DMS114 treated with DMSO at 0.1 percent for 48 hours (cell line): ENCODE data around the gene MAGEB6.
"Not testable (repeated sequence)": the region's sequence is repeated elsewhere in the genome, so short reads cannot be mapped to it uniquely, and the experiment has no call there.

Experiments
- DNase-seq: peaks from one replicate; lab custom pipeline; 2025; ENCODE audit not compliant: unreplicated experiment; lab: John Stamatoyannopoulos, UW

Gene MAGEB6, protein sequence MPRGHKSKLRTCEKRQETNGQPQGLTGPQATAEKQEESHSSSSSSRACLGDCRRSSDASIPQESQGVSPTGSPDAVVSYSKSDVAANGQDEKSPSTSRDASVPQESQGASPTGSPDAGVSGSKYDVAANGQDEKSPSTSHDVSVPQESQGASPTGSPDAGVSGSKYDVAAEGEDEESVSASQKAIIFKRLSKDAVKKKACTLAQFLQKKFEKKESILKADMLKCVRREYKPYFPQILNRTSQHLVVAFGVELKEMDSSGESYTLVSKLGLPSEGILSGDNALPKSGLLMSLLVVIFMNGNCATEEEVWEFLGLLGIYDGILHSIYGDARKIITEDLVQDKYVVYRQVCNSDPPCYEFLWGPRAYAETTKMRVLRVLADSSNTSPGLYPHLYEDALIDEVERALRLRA

DNA sequence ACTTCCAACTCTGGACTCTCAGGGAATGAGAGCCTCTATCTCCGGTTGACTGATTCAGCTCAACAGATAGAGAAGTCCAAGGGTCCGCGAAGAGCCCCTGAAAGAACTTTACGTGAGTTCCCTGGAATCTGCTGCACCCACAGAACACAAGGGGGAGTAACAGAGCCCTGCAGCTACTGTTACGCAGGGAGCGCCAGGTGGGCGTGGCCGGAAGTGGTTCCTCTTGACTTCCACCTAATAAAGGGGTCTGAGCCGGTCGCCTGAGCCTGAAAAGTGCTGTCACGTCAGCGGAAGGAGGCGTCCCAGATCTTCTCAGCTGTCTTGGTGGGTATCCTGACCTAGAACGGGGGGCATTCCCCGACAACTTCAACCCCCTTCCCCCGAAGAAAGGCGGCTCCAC, at the start of gene MAGEB6:
MAGEB6 (plus strand) TSS at position 237 of the 400 bp plus-strand sequence. CDS start 1,407 bp downstream, outside the sequence.
- DNase-seq = no peak

DNA sequence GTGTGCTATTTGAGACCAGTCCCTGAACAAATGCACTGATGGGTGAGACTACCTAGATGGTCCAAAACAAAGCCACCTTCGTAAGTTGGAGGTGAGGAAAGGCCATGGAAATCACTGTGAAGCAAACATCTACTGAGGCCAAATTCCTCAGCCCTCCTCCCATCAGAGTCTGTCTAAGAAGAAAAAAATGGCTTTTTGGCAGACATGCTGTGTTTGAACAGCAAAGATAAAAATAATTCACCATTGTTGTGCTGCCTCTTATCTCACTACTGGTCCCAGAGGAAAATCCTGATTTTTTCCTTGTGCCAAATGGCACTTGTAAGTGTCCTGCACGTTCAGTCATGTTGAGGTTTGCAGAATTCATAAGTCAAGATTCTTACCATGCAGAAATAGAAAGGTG, 46.2 kb upstream of the MAGEB6 start:
- no peak for DNase-seq

DNA sequence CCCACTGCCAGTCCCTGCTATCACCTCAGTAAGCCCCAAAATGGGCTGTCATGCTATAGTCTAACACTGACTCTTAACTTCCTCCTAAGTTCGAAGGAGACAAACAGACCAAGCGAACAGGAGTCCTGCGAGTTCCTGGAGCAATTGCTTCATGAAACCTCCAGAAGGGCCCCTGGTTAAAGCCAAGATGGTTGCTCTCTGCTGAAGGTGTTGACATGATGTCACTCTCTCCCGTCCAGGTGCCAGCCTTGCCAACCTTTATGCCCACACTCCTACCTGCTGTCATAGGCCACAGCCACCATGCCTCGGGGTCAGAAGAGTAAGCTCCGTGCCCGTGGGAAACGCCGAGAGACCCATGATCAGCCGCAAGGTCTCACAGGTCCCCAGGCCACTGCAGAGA, 31.9 kb upstream of the MAGEB6 start, which contains the start of gene MAGEB6B:
MAGEB6B (plus strand) TSS at position 301 of the 400 bp plus-strand sequence; CDS start at position 301, 0 bp downstream.
- DNase-seq = no peak

DNA sequence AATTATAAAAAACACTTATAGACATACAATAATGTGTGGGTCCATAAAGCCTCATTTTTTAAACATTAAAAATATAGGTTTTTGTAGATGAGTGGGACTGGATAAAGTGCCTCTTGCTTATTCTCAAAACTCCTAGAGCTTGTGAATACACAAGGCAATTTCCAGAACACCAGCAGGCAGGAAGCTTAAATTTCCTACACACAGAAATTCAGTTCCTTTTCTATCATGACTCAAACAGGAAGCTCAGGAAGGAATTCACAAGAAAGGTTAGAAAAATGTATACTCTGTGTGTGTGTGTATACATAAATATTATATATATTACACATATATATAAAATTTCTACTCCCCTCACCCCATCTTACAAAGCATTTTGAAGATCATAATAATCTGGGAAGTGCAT, 11.3 kb downstream of the MAGEB6 start:
- DNase-seq = no peak

DNA sequence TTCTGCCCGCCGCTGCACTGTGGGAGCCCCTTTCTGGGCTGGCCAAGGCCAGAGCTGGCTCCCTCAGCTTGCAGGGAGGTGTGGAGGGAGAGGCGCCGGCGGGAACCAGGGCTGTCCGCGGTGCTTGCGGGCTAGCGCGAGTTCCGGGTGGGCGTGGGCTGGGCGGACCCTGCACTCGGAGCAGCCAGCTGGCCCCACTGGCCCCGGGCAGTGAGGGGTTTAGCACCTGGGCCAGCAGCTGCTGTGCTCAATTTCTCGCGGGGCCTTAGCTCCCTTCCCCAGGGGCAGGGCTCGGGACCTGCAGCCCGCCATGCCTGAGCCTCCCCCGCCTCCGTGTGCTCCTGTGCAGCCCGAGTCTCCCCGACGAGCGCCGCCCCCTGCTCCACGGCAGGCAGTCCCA, 12.5 kb downstream of the MAGEB6 start:
- DNase-seq = not testable (repeated sequence)

DNA sequence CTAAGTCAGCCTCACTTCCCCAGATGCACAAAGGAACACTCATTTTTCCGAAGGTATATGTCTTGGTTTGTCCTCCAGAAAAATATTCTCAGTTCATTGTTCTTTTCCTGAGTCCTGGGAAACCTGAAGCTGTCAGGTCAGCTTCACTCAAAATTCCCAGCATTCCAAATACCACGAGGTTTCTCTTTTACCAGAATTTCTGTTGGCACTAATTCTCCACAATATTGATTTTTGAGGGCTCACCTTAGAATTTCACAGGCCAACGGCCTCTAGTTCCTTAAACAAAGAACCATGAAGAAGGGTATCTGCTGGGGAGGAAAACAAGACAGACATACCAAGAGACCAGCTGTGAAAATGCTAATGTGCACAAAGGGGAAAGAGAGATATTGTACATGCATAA, 15.8 kb downstream of the MAGEB6 start:
- DNase-seq = no peak

DNA sequence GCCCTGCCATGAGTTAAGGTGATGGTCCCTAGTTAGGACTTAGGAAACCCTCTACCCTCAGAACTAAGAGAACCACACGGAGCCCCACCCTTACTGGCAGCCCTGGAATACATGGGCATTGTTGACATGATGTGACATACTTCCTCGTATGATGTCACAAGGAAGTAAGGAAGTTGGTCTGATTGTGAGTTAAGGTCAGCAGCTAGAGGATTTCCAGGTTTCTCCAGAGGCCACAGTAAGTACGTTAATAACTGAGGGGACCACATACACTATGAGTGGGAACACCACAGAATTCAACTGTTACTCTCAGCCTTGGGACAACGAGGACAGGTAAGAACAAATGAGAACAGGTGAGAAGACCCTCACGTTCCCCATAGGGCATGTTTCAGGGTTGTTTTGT, 23.6 kb downstream of the MAGEB6 start, which contains the start of gene MAGEB5:
MAGEB5 (plus strand) TSS at position 301 of the 400 bp plus-strand sequence. CDS start 1,133 bp downstream, outside the sequence.
- DNase-seq = no peak

DNA sequence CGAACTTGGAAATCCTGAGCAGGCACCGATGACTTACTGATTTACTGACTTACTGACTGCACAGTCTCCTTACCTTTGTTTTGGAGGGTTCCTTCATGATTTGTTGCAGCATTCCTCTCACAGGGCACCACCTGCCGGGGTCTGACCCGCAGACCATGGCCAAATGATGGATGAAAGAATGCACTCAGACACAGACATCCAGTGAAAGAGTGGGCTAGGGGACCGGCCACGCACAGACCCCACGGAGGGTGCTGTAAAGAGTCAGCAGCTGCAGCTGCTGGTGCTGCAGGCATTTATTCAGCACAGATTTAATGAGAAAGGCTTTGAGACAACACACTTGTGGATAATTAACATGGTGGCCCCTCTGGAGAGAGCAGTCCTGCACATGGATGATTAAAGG, 27.1 kb downstream of the MAGEB6 start:
- DNase-seq = no peak

DNA sequence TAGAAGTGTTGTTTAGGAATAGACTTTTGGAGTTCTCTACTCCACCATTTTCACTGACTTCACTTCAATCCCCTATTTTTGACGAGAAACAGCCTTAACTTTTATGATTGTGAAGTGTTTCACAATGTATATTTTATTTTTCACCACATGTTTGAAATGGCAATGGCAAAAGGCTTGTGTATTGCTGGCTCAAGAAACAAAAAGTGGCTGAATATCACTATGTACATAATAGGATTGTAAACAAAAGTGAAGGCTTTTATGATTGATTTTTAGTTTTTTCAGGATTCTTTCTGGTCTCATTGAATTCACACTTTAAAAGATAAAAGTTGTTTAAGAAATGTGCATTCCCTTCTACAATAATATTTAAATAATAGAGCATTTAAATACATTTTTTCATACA, 41.9 kb downstream of the MAGEB6 start:
- no peak for DNase-seq
